Spleen (tissue), 7 donors: ENCODE data around the gene FOXM1.

Experiments used
- POLR2A ChIP-seq, 3 donors: fragments of 450-650 bp; IDR thresholded peaks; one replicate each; pipeline ENCODE4 v1.5.1; 2017; ENCODE audit warnings: antibody characterized with exemption in 3 of 3, mild to moderate bottlenecking in 1 of 3
- POLR2AphosphoS5 ChIP-seq, 3 donors: sonication (generic); formaldehyde crosslinking; IDR thresholded peaks; one replicate each; pipeline ENCODE4 v1.5.1; 2017; ENCODE audit warnings: antibody characterized with exemption in 3 of 3
- TF ChIP-seq, protein P1 (sequence below), 11 experiments: fragments of 200-600 bp in 7 of 11; fragments of 450-650 bp in 4 of 11; sonication (generic) in 4 of 11; IDR thresholded peaks in 8 of 11; conservative IDR thresholded peaks in 3 of 11; 1 replicate in 7 of 11; 2 replicates in 4 of 11; pipeline versions ENCODE4 v1.4.0 to v1.8.0; 2016 to 2021; ENCODE audit warnings: antibody characterized with exemption in 11 of 11, inconsistent platforms in 4 of 11, mild to moderate bottlenecking in 1 of 11
- donor health status: DM: no; HTN: no; CAD: no; lungs with moderate emphysema.
- donor health status: DM: no; HTN: no; CAD: no.
- donor health status: DM: no; HTN: no; CAD: no.

DNA sequence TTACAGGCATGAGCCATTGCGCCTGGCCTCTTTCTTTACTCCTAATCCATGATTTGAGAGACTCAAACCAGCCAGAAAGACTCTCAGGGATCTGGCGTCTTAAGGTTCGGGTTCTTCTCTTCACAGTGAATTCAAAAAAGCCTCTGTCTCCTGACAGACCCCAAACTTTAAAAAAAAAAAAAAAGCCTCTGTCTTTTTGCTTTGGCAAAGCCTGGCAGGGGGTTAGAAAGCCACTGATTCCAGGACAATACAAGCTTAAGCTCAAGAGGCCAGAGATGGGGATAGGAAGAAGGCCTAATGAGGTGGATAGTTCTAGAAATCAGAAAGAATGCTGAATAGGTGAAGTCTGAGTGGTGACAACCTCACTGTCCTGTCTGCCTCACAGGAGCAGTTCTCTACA, 50.9 kb downstream of the FOXM1 start:
- TF ChIP-seq, protein P1, sequence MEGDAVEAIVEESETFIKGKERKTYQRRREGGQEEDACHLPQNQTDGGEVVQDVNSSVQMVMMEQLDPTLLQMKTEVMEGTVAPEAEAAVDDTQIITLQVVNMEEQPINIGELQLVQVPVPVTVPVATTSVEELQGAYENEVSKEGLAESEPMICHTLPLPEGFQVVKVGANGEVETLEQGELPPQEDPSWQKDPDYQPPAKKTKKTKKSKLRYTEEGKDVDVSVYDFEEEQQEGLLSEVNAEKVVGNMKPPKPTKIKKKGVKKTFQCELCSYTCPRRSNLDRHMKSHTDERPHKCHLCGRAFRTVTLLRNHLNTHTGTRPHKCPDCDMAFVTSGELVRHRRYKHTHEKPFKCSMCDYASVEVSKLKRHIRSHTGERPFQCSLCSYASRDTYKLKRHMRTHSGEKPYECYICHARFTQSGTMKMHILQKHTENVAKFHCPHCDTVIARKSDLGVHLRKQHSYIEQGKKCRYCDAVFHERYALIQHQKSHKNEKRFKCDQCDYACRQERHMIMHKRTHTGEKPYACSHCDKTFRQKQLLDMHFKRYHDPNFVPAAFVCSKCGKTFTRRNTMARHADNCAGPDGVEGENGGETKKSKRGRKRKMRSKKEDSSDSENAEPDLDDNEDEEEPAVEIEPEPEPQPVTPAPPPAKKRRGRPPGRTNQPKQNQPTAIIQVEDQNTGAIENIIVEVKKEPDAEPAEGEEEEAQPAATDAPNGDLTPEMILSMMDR (IDR thresholded peaks at IDR 0.05 in 8 of 11, conservative IDR thresholded peaks at IDR 0.05 in 3 of 11), result no peak
- TF ChIP-seq POLR2A (IDR thresholded peaks at IDR 0.05) (no peak), POLR2AphosphoS5 (IDR thresholded peaks at IDR 0.05) (no peak)
